NCI-H128 (cell line): ENCODE results near the gene CNFN.

Experiments used
- DNase-seq: peaks from one replicate; lab custom pipeline; 2025; ENCODE audit not compliant: unreplicated experiment; lab: John Stamatoyannopoulos, UW

CNFN gene

GRCh38 chr19:42376177-42376555, 13.9 kb downstream of the CNFN start:
- DNase-seq, result no peak

GRCh38 chr19:42375415-42376176, 14.5 kb downstream of the CNFN start:
- DNase-seq, result no peak

- DNase-seq, result no peak
Measured at GRCh38 chr19:42374826-42375376, 15.2 kb downstream of the CNFN start.

GRCh38 chr19:42370626-42371175, 19.4 kb downstream of the CNFN start:
- no peak for DNase-seq

- DNase-seq, result no peak
Measured at GRCh38 chr19:42370068-42370520, 20.0 kb downstream of the CNFN start.

- no peak for DNase-seq
Measured at GRCh38 chr19:42369433-42370067, 20.5 kb downstream of the CNFN start.

GRCh38 chr19:42368765-42369164, 21.3 kb downstream of the CNFN start:
- no peak for DNase-seq

GRCh38 chr19:42368360-42368759, 21.7 kb downstream of the CNFN start:
- DNase-seq, result no peak

GRCh38 chr19:42367929-42368328, 22.2 kb downstream of the CNFN start:
- DNase-seq, result no peak

GRCh38 chr19:42366673-42367072, 23.4 kb downstream of the CNFN start:
- DNase-seq, result no peak

GRCh38 chr19:42363614-42364346, 26.3 kb downstream of the CNFN start:
- DNase-seq, result no peak

- no peak for DNase-seq
Measured at GRCh38 chr19:42362891-42363440, 27.1 kb downstream of the CNFN start.

GRCh38 chr19:42362342-42362741, 27.8 kb downstream of the CNFN start:
- no peak for DNase-seq

- DNase-seq, result no peak
Measured at GRCh38 chr19:42361545-42361910, 28.6 kb downstream of the CNFN start.

- no peak for DNase-seq
Measured at GRCh38 chr19:42360787-42361544, 29.1 kb downstream of the CNFN start.

- DNase-seq, result no peak
Measured at GRCh38 chr19:42357290-42357689, 32.8 kb downstream of the CNFN start.

- no peak for DNase-seq
Measured at GRCh38 chr19:42356686-42357085, 33.4 kb downstream of the CNFN start.

GRCh38 chr19:42355896-42356295, 34.2 kb downstream of the CNFN start:
- no peak for DNase-seq

GRCh38 chr19:42353341-42354015, 36.6 kb downstream of the CNFN start:
- DNase-seq, result no peak
